GM23248 (cell line): ENCODE results near the gene CLCA1.

Experiments
- EZH2 ChIP-seq: fragments of 200-600 bp; sonication (generic); IDR thresholded peaks from 2 replicates; pipeline ENCODE4 v1.6.1; 2018; ENCODE audit warnings: antibody characterized with exemption, mild to moderate bottlenecking; ENCODE audit not compliant: insufficient read depth, poor library complexity, severe bottlenecking
- EZH2phosphoT487 ChIP-seq: fragments of 200-600 bp; sonication (generic); IDR thresholded peaks from 2 replicates; pipeline ENCODE4 v1.6.1; 2018; ENCODE audit warnings: antibody characterized with exemption, moderate library complexity, mild to moderate bottlenecking, low read depth; ENCODE audit not compliant: insufficient read depth

- TF ChIP-seq EZH2: no peak
- no peak for TF ChIP-seq EZH2phosphoT487
Measured at GRCh38 chr1:86523670-86524354, 55.1 kb downstream of the CLCA1 start.
